Stimulated activated naive B cell treated with anti-CD40 and anti-IgM and Interleukin-4, amounts not matched to agents 10 μg/mL and 1 μg/mL and 100 μg/mL, for 72 hours (primary cell): Measurements from ENCODE around the gene ANKFN1.

ENCODE experiments used
- ATAC-seq, 2 donors: fragments of 150-1000 bp; cut with Tn5 transposase; replicated peaks; 2 replicates each; pipeline ENCODE4 v1.10.0; 2021; ENCODE audit warnings: moderate library complexity in 1 of 2
- DNase-seq: peaks from one replicate; pipeline ENCODE4 v3.0.0; 2021
- H3K27ac Mint-ChIP-seq: one replicate; pipeline ENCODE4 v1.8.0; 2022; ENCODE audit warnings: mild to moderate bottlenecking, mixed read lengths
- H3K27me3 Mint-ChIP-seq, 2 donors: one replicate each; pipeline ENCODE4 v1.8.0; 2022; ENCODE audit warnings: mixed read lengths in 2 of 2
- H3K36me3 Mint-ChIP-seq, 2 donors: one replicate each; pipeline ENCODE4 v1.8.0; 2022; ENCODE audit warnings: mixed read lengths in 2 of 2, mild to moderate bottlenecking in 1 of 2
- H3K4me1 Mint-ChIP-seq, 2 donors: one replicate each; pipeline ENCODE4 v1.8.0; 2022; ENCODE audit warnings: mixed read lengths in 2 of 2, mild to moderate bottlenecking in 1 of 2
- H3K4me3 Mint-ChIP-seq, 2 donors: one replicate each; pipeline ENCODE4 v1.8.0; 2022; ENCODE audit warnings: mild to moderate bottlenecking in 2 of 2, mixed read lengths in 2 of 2, moderate library complexity in 1 of 2
- H3K9me3 Mint-ChIP-seq, 2 donors: one replicate each; pipeline ENCODE4 v1.8.0; 2022; ENCODE audit warnings: mixed read lengths in 2 of 2, mild to moderate bottlenecking in 1 of 2

ANKFN1 gene

DNA sequence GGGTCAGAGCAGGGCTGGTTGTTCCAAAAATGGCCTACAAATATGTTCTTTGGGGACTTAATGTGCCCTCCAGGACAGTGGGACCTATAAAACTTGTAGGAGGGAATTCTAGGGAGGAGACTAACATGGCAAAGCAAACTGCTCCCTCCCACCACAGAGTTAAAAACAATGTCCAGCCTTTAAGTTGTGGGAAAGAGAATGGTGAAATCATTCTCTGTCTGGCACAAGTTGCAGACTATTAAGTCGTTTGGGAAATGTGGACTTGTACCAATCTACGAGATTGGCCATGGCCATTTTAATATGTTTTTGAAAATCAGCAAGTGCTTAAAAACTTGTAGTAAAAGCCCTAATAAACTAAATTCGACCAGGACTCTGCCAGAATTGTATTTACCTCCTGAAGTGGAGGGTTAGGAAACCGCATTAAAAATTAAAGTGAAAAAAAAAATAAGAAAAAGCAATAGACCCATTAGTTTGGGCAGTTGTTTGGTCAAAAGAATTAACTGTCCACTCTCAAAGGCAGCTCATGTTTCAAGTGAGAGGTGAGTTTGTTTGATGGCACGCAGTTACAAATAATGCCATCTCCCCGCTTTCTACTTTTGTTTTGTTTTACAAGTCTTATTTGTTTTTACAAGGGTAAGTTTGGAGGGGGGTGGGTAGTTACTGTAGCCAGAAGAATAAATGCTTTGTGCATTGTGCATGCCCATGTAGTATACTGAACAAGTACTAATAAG, 32.4 kb downstream of the ANKFN1 start:
- no peaks in the 10 kb centered on the region for H3K27me3 Mint-ChIP-seq
- no peaks in the 10 kb centered on the region for H3K4me1 Mint-ChIP-seq
- DNase-seq (no peak), ATAC-seq (no peak)
- H3K9me3 Mint-ChIP-seq: no peaks in the 10 kb centered on the region
- no peak overlapping the region for H3K27ac Mint-ChIP-seq
- H3K4me3 Mint-ChIP-seq: no peak overlapping the region
- no peaks in the 10 kb centered on the region for H3K36me3 Mint-ChIP-seq

DNA sequence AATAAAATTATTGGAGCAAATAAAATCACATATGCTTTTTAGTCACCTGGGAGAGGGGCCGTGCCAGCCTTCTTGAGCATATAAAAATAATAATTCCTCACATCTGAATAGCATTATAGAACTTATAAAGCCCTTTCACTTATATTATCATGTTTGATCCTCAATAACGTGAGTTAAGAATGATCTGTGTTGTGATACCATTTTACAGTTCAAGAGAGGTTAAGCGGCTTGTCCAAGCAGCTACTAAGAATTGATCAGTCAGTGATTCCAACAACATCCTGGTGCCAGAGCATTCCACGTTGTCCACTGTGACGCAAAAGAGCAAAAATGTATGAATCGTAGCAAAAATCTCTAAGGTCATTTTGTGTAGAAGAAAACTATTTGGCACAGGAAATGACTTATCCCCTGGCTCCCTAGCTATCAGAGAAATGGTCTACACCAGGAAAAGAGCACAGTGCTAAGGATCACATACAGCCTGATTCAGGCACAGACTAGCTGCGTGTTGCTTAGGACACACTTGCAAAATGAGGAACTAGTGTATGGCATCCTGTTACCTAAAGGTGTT, 33.0 kb downstream of the ANKFN1 start:
- ATAC-seq: no peak
- Mint-ChIP-seq H3K9me3 (no peaks in the 10 kb centered on the region), H3K27me3 (no peaks in the 10 kb centered on the region), H3K4me1 (no peaks in the 10 kb centered on the region), H3K36me3 (no peaks in the 10 kb centered on the region), H3K27ac (no peak overlapping the region), H3K4me3 (no peak overlapping the region)
- no peak for DNase-seq

DNA sequence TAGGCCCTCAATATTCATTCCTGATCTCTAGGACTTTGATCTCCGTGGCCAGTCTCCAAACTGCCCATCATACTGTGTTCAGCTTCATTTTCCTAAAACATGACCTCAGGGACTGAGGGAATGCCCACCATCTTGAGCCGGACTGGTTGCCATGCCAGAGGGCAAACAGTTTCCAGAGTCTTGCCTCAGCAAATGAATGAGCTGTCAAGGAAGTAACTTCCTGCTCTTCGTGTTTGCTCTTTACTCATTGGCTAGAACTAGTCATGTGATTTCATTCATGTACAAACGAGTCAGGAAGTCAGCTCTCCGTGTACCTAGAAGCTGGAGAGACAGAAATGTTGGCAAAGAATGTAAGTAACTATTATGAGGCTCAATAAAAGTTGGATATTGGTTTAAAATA, 50.2 kb downstream of the ANKFN1 start:
- DNase-seq: no peak
- Mint-ChIP-seq H3K4me1 (no peaks in the 10 kb centered on the region), H3K4me3 (no peak overlapping the region), H3K27me3 (no peaks in the 10 kb centered on the region), H3K36me3 (no peaks in the 10 kb centered on the region), H3K9me3 (peaks cover 0 to 5% of the 10 kb centered on the region in 2 donors), H3K27ac (no peak overlapping the region)
- no peak for ATAC-seq

DNA sequence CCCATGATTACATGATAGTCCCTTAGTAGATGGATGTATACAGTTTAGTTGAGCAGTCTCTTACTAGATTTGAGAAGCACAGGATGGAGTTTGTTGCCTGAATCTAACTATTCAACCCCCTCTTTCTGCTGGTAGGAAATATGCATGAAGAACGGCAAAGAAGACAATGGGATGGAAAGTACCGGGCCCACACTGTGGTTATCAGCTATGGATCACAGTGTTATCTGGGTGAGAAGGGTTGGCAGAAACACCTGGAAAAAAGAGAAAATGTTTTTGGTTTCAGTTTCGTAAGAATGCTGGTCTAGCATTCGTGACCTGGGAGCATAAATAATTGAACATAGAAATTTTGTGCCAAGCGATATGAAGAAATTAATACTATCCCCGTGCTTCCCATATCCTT, 53.1 kb downstream of the ANKFN1 start:
- peaks cover 0 to 9% of the 10 kb centered on the region in 2 donors for H3K9me3 Mint-ChIP-seq
- no peak overlapping the region for H3K27ac Mint-ChIP-seq
- no peaks in the 10 kb centered on the region for H3K36me3 Mint-ChIP-seq
- ATAC-seq (no peak), DNase-seq (no peak)
- H3K4me1 Mint-ChIP-seq: no peaks in the 10 kb centered on the region
- H3K4me3 Mint-ChIP-seq: no peak overlapping the region
- H3K27me3 Mint-ChIP-seq: no peaks in the 10 kb centered on the region

DNA sequence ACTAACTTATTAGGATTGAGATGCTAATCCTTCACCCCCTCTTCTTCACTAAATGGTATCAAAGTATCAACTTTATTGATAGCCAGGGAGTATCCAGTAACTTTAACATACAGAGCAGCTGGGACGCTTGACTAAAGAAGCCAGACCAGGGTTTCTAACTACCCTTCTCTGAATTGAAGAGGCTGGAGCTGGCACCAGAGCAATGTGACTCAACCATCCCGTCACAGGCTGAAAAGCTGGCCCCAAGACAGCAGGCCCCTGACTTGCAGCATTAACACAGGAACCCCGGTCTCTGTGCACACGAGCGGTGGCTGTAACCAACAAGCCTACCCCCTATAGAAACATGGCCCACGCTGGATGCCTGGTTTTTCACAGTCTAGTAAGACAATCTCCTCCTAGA, 59.8 kb downstream of the ANKFN1 start:
- Mint-ChIP-seq H3K4me1 (no peaks in the 10 kb centered on the region), H3K27me3 (peaks cover 0 to 6% of the 10 kb centered on the region in 2 donors), H3K27ac (no peak overlapping the region), H3K4me3 (no peak overlapping the region), H3K9me3 (peaks cover 0 to 4% of the 10 kb centered on the region in 2 donors), H3K36me3 (no peaks in the 10 kb centered on the region)
- no peak for DNase-seq
- ATAC-seq: no peak

DNA sequence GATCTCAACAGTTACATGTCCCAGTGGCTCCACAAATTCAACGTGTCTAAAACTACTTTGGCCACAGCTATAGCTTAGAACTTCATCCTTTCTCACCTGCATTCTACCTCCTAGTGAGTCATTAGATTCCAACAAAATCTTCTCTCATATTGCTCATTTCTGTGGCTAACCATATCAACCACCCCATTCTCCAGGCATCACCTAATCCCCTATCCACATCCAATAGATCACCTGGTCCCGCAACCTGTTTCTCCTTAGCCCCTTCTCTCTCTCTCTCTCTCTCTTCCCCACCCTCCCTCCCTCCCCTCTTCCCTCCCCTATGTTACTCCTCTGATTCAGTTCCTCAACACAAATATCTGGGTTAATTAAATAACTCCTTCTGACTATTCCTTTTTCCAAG, 64.6 kb downstream of the ANKFN1 start:
- Mint-ChIP-seq H3K36me3 (no peaks in the 10 kb centered on the region), H3K9me3 (peaks cover 0 to 2% of the 10 kb centered on the region in 2 donors), H3K27ac (no peak overlapping the region), H3K27me3 (peaks cover 0 to 11% of the 10 kb centered on the region in 2 donors), H3K4me1 (no peaks in the 10 kb centered on the region), H3K4me3 (no peak overlapping the region)
- DNase-seq (no peak), ATAC-seq (no peak)

- DNase-seq (no peak), ATAC-seq (no peak)
- no peak overlapping the region for H3K27ac Mint-ChIP-seq
- H3K27me3 Mint-ChIP-seq: peaks cover 0 to 7% of the 10 kb centered on the region in 2 donors
- peaks cover 0 to 2% of the 10 kb centered on the region in 2 donors for H3K9me3 Mint-ChIP-seq
- no peak overlapping the region for H3K4me3 Mint-ChIP-seq
- H3K4me1 Mint-ChIP-seq: no peaks in the 10 kb centered on the region
- no peaks in the 10 kb centered on the region for H3K36me3 Mint-ChIP-seq
These were observed 69.0 kb downstream of the ANKFN1 start for GRCh38 chr17:56222255-56222654.

DNA sequence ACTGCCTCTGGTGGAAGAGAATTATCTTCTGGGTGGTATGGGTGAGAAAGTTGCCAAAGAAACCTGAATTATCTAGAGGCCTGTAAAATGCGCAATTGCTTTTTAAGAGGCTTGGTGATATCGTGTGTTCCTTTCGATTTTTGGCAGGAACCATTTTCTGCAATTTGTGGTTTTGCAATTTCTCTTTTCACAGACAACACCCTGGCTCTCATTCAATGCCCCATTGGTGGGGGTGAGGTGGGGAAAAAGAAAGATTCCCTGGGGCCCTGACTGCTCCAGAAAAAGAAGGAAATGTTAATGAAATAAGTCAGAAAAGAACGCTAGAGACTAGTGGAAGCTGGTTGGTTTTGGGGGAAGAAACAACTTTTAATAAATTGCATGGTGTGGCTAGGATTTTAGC, 77.4 kb downstream of the ANKFN1 start:
- DNase-seq: no peak
- no peak overlapping the region for H3K27ac Mint-ChIP-seq
- no peaks in the 10 kb centered on the region for H3K36me3 Mint-ChIP-seq
- no peak overlapping the region for H3K4me3 Mint-ChIP-seq
- H3K9me3 Mint-ChIP-seq: peaks cover 0 to 4% of the 10 kb centered on the region in 2 donors
- H3K4me1 Mint-ChIP-seq: no peaks in the 10 kb centered on the region
- ATAC-seq: no peak
- H3K27me3 Mint-ChIP-seq: no peaks in the 10 kb centered on the region

- Mint-ChIP-seq H3K4me3 (no peak overlapping the region), H3K4me1 (no peaks in the 10 kb centered on the region), H3K27ac (no peak overlapping the region), H3K36me3 (no peaks in the 10 kb centered on the region), H3K9me3 (peaks cover 0 to 4% of the 10 kb centered on the region in 2 donors), H3K27me3 (no peaks in the 10 kb centered on the region)
- no peak for ATAC-seq
- DNase-seq: no peak
These were observed 78.0 kb downstream of the ANKFN1 start for GRCh38 chr17:56231252-56231651.

- Mint-ChIP-seq H3K27ac (no peak overlapping the region), H3K4me3 (no peak overlapping the region)
These were observed 78.4 kb downstream of the ANKFN1 start for GRCh38 chr17:56231693-56232092.

DNA sequence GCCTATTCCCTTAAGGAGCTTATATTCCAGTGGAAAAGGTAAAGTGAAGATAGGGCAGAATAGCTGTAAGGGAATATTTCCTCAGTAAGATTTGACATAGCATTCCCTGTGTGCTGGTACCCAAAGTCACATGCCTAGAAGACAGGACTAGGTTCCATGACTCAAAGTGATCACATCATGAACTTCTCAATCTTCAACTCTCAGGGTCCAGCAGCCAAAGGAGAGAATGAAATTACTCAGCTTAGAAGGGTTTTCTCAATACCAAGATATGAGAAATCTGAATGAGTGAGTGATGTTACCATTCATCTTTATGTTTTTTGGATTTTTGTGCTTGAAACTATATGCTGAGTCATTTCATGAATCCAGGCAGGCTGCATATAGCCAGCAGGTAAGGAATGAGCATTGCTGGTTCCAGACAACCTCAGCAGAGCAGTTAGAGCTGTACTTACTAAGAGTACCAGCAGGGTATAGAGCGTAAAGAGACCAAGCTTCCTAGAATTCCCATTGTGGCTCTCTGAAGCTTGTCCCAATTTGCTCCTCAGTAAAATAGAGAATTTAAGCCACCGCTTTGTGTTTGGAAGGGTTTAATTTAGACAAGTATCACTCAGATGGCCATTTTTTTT, 91.1 kb downstream of the ANKFN1 start:
- H3K4me1 Mint-ChIP-seq: no peaks in the 10 kb centered on the region
- no peak overlapping the region for H3K27ac Mint-ChIP-seq
- no peaks in the 10 kb centered on the region for H3K36me3 Mint-ChIP-seq
- peaks cover 0 to 6% of the 10 kb centered on the region in 2 donors for H3K27me3 Mint-ChIP-seq
- ATAC-seq (peak; percentile 14 to 34), DNase-seq (no peak)
- H3K4me3 Mint-ChIP-seq: no peak overlapping the region
- no peaks in the 10 kb centered on the region for H3K9me3 Mint-ChIP-seq

More at GRCh38 chr17:56231693-56232092, 78.4 kb downstream of the ANKFN1 start:
- ATAC-seq (no peak), DNase-seq (no peak)
- Mint-ChIP-seq H3K9me3 (peaks cover 0 to 4% of the 10 kb centered on the region in 2 donors), H3K4me1 (no peaks in the 10 kb centered on the region), H3K36me3 (no peaks in the 10 kb centered on the region), H3K27me3 (no peaks in the 10 kb centered on the region)

DNA sequence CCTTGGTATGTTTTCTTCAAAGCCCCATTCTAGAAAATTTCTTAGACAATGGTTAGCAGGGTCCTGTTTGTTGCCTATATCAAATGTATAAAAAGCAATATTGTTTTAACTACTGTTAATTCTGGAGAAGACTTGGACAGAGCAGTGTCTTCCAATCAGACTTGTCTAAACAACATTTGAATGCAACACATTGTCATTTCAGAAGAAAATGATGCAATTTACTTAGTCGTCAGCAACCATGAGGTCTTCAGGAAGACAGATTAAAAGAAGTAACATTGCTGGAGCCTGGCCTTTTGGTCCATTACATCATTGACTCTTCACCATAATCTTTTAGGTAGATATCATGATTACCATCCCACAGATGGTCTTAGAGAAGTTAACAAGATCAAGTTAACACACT, 94.5 kb downstream of the ANKFN1 start:
- Mint-ChIP-seq H3K27ac (no peak overlapping the region), H3K36me3 (no peaks in the 10 kb centered on the region), H3K9me3 (no peaks in the 10 kb centered on the region), H3K4me3 (no peak overlapping the region), H3K4me1 (no peaks in the 10 kb centered on the region), H3K27me3 (peaks cover 0 to 5% of the 10 kb centered on the region in 2 donors)
- no peak for DNase-seq
- no peak for ATAC-seq

- Mint-ChIP-seq H3K4me1 (no peaks in the 10 kb centered on the region), H3K4me3 (no peak overlapping the region), H3K36me3 (no peaks in the 10 kb centered on the region), H3K27ac (no peak overlapping the region), H3K9me3 (no peaks in the 10 kb centered on the region), H3K27me3 (no peaks in the 10 kb centered on the region)
- DNase-seq (no peak), ATAC-seq (no peak)
These were observed 103.8 kb downstream of the ANKFN1 start for GRCh38 chr17:56257075-56257474.

DNA sequence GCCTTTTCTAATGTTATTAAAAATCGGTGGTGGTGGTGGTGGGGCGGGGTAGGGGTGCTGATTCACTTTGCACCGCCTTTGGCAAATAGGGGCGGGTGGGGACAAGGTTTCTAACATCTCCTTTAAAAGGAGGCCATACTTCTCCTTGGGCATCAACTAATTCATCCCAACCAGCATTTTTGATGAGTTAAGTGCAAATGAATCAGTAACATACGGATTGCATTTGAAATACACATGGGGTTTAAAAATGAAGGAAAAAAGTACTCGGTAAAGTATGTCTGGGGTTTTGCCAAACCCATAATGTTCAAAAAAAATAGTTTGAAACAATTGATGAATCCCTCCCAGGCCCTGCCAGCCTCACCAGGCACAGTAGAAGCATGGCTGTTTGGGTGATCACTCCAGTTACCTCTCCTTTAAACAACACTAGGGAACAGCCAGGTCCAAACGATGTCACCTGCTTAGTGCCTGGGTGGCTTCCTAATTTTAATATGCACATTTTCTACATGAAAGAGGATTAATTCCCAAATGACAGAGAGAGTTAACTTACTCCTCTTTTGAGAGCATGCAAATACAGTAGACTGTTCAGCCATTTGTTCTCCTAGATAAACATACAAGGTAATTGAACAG, 107.2 kb downstream of the ANKFN1 start:
- Mint-ChIP-seq H3K4me3 (no peak overlapping the region), H3K27ac (no peak overlapping the region), H3K36me3 (no peaks in the 10 kb centered on the region), H3K27me3 (no peaks in the 10 kb centered on the region), H3K4me1 (no peaks in the 10 kb centered on the region), H3K9me3 (no peaks in the 10 kb centered on the region)
- ATAC-seq (no peak), DNase-seq (no peak)

GRCh38 chr17:56262803-56263202, 109.5 kb downstream of the ANKFN1 start:
- H3K4me3 Mint-ChIP-seq: no peak overlapping the region
- DNase-seq (no peak), ATAC-seq (no peak)
- no peaks in the 10 kb centered on the region for H3K9me3 Mint-ChIP-seq
- no peak overlapping the region for H3K27ac Mint-ChIP-seq
- no peaks in the 10 kb centered on the region for H3K4me1 Mint-ChIP-seq
- H3K36me3 Mint-ChIP-seq: no peaks in the 10 kb centered on the region
- H3K27me3 Mint-ChIP-seq: no peaks in the 10 kb centered on the region
